Neutrophil (primary cell): ENCODE data around the gene PLCB4.

ENCODE experiments used
- H3K27ac ChIP-seq: fragments of 200-600 bp; sonication (generic); 2 replicates; pipeline ENCODE4 v1.5.1; 2016; ENCODE audit warnings: mild to moderate bottlenecking, moderate library complexity
- H3K27me3 ChIP-seq: fragments of 200-600 bp; sonication (generic); 2 replicates; pipeline ENCODE4 v1.6.0; 2016; ENCODE audit warnings: mild to moderate bottlenecking
- H3K36me3 ChIP-seq: fragments of 200-600 bp; sonication (generic); 2 replicates; pipeline ENCODE4 v1.5.1; 2017
- H3K4me1 ChIP-seq, 2 experiments: fragments of 200-600 bp in 1 of 2; sonication (generic) in 1 of 2; 1 replicate in 1 of 2; 2 replicates in 1 of 2; pipeline versions ENCODE4 v1.5.1 to v1.6.1; 2013 to 2016; ENCODE audit warnings: low read depth in 1 of 2, low read length in 1 of 2, mild to moderate bottlenecking in 1 of 2, moderate library complexity in 1 of 2; ENCODE audit not compliant: control insufficient read depth in 1 of 2, insufficient read depth in 1 of 2
- H3K4me3 ChIP-seq, 2 experiments: fragments of 200-600 bp in 1 of 2; sonication (generic) in 1 of 2; 1 replicate in 1 of 2; 2 replicates in 1 of 2; pipeline ENCODE4 v1.5.1; 2013 to 2016; ENCODE audit warnings: low read depth in 1 of 2, low read length in 1 of 2, mild to moderate bottlenecking in 1 of 2, moderate library complexity in 1 of 2
- H3K9me3 ChIP-seq: fragments of 200-600 bp; sonication (generic); 2 replicates; pipeline ENCODE4 v1.5.1; 2016
- TF ChIP-seq, protein P1 (sequence below): fragments of 200-600 bp; sonication (generic); IDR thresholded peaks from 2 replicates; pipeline ENCODE4 v1.5.1; 2016; ENCODE audit warnings: antibody characterized with exemption

Gene PLCB4

DNA sequence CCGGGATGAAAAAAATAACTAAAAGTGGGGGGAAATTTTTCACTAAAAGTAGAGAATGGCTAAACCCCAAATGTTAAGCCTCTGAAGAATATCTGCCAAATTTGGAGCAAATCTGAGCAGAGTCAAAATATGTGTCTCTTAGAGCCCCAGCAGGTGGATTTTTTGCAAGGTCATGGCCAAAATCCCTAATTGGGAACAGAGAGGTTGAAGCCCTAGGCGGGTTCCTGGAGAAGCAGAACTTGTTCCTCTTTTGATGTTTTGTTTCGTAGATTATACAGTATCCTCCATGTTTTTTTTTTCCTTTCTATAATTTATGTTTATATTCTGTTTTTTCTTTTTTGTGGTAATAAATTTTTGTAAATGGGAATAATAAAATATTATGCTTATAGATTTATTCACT is 94.4 kb downstream of the PLCB4 start:
- Histone ChIP-seq H3K4me3 (no peak overlapping the region), H3K4me1 (no peaks in the 10 kb centered on the region), H3K9me3 (no peaks in the 10 kb centered on the region), H3K27me3 (peaks cover 3% of the 10 kb centered on the region), H3K36me3 (no peaks in the 10 kb centered on the region), H3K27ac (no peak overlapping the region)
- TF ChIP-seq, protein P1, sequence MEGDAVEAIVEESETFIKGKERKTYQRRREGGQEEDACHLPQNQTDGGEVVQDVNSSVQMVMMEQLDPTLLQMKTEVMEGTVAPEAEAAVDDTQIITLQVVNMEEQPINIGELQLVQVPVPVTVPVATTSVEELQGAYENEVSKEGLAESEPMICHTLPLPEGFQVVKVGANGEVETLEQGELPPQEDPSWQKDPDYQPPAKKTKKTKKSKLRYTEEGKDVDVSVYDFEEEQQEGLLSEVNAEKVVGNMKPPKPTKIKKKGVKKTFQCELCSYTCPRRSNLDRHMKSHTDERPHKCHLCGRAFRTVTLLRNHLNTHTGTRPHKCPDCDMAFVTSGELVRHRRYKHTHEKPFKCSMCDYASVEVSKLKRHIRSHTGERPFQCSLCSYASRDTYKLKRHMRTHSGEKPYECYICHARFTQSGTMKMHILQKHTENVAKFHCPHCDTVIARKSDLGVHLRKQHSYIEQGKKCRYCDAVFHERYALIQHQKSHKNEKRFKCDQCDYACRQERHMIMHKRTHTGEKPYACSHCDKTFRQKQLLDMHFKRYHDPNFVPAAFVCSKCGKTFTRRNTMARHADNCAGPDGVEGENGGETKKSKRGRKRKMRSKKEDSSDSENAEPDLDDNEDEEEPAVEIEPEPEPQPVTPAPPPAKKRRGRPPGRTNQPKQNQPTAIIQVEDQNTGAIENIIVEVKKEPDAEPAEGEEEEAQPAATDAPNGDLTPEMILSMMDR: no peak

DNA sequence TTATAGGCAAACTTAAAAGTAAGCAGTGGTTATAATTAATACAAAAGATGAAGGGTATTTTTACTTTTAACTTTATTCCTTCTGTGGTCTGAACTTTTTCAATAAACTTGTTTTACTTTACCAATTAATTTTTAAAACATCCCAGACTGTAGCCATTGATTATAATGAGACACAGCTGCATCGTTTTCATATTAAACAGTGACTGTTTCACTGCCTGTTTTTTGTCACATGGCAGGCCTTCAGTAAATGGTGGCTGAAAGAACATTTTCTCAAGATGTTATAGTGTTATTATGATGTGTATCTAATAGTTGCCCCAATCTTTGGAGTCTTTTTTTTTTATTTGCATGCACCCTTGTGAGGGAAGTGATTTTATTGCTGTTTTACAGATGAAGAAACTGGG is 95.1 kb downstream of the PLCB4 start:
- no peak overlapping the region for H3K27ac ChIP-seq
- H3K9me3 ChIP-seq: no peaks in the 10 kb centered on the region
- H3K36me3 ChIP-seq: no peaks in the 10 kb centered on the region
- no peak overlapping the region for H3K4me3 ChIP-seq
- H3K4me1 ChIP-seq: no peaks in the 10 kb centered on the region
- TF ChIP-seq, protein P1: no peak
- peaks cover 3% of the 10 kb centered on the region for H3K27me3 ChIP-seq

DNA sequence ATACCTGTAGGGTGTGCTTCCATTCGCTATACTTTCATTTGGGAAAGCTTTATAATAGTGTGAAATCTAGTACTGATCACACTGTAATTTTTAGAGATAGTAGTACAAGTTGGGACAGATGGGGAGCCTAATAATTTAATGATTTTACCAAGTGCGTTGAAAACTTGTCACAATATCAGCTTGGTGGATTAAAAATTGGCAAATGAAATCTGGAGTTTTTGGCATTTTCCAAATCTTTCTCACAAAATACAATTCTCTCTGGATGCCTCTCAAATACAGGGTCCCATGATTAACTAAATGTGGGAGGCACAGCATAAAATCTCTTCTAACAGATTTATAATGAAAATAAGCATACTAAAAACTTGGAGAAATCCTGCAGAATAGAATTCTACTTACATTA is 96.4 kb downstream of the PLCB4 start:
- Histone ChIP-seq H3K27me3 (peaks cover 3% of the 10 kb centered on the region), H3K36me3 (no peaks in the 10 kb centered on the region), H3K9me3 (no peaks in the 10 kb centered on the region), H3K4me3 (no peak overlapping the region), H3K27ac (no peak overlapping the region), H3K4me1 (no peaks in the 10 kb centered on the region)
- TF ChIP-seq, protein P1: no peak

DNA sequence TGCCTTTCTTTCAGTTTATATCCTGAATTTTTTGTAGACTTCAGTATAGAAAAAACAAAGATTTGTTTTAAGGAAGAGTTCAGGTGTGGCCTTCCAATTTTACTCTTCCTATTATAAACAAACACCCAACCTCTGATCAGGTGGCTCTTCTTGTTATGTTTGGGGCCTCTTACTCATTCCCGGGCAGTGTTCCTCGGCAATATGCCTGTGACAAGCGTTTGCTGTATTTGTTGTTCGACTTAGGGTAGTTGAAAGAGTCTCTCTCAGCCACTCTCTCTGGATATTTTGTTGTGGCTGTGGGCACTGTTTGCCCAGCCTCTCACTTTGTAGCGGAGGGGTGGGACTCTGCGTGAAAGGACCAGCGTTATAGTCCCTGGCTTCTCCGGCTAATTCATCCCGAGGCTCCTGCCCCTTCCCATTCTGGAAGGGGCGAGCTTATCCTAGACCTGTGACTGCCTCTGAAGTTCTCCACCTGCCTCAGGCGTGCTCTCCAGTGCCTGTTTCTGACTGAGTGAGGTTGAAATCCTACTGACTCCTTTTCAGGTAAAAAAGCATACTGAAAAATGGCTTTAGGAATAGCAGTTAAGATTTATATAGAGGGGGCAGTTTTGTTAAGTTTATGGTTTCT is 97.4 kb downstream of the PLCB4 start:
- H3K9me3 ChIP-seq: no peaks in the 10 kb centered on the region
- H3K4me3 ChIP-seq: no peak overlapping the region
- H3K4me1 ChIP-seq: no peaks in the 10 kb centered on the region
- no peak overlapping the region for H3K27ac ChIP-seq
- H3K36me3 ChIP-seq: no peaks in the 10 kb centered on the region
- H3K27me3 ChIP-seq: no peaks in the 10 kb centered on the region
- TF ChIP-seq, protein P1: no peak

DNA sequence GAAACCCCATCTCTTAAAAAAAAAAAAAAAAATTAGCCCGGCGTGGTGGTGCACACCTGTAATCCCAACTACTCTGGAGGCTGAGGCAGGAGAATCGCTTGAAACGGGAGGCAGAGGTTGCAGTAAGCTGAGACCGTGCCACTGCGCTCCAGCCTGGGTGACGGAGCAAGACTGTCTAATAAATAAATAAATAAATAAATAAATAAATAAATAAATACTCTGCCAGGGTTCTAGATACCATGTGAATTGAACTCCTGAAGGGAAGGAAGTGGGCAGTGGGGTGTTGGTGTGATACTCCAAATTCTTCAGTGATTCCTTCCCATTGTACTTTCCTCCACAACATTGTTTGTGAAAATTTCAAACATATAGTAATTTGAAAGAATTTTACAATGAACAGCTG is 100.5 kb downstream of the PLCB4 start:
- Histone ChIP-seq H3K4me1 (no peaks in the 10 kb centered on the region), H3K9me3 (no peaks in the 10 kb centered on the region), H3K27ac (no peak overlapping the region), H3K27me3 (no peaks in the 10 kb centered on the region), H3K36me3 (no peaks in the 10 kb centered on the region), H3K4me3 (no peak overlapping the region)
- TF ChIP-seq, protein P1: no peak

DNA sequence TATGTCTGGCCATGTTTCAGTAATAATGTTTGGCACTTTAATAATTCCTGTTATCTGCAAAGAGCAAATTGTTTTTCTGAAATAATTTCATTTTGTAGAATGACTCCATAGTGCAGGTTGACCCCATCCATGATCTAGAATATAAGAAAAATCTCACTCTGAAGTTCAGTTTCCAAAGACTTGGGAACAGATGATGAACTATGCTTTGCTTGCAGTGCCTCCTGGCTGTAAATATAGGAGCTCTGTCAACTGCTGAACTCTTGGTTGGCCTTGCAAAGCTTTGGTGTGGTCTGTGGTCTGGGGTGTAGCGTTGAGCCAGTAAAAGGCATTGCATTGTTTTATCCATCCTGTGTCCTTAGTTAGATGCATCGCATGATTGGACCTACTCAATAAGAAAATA is 104.0 kb downstream of the PLCB4 start:
- TF ChIP-seq, protein P1: no peak

More for the DNA sequence above, 104.0 kb downstream of the PLCB4 start:
- no peak overlapping the region for H3K27ac ChIP-seq
- H3K9me3 ChIP-seq: no peaks in the 10 kb centered on the region
- no peak overlapping the region for H3K4me3 ChIP-seq
- no peaks in the 10 kb centered on the region for H3K36me3 ChIP-seq
- H3K27me3 ChIP-seq: no peaks in the 10 kb centered on the region
- H3K4me1 ChIP-seq: no peaks in the 10 kb centered on the region
